Neuron (in vitro differentiated cells): Measurements from ENCODE around the gene ZDHHC7.
"Not testable (repeated sequence)": the region's sequence is repeated elsewhere in the genome, so short reads cannot be mapped to it uniquely, and the experiment has no call there.

Source experiments
- H2AFZ ChIP-seq: one replicate; pipeline ENCODE4 v1.6.1; 2013; ENCODE audit warnings: low read depth, mild to moderate bottlenecking, inconsistent platforms, low read length, moderate library complexity
- H3K27me3 ChIP-seq: one replicate; pipeline ENCODE4 v1.6.1; 2013; ENCODE audit warnings: low read length; ENCODE audit not compliant: insufficient read depth
- H3K36me3 ChIP-seq: one replicate; pipeline ENCODE4 v1.6.1; 2013; ENCODE audit warnings: low read length; ENCODE audit not compliant: insufficient read depth
- H3K4me1 ChIP-seq: one replicate; pipeline ENCODE4 v1.6.1; 2013; ENCODE audit warnings: low read length; ENCODE audit not compliant: insufficient read depth
- H3K4me3 ChIP-seq: 2 replicates; pipeline ENCODE4 v1.5.1; 2013; ENCODE audit warnings: mild to moderate bottlenecking, low read length, moderate library complexity
- H3K9me3 ChIP-seq: one replicate; pipeline ENCODE4 v1.6.1; 2013; ENCODE audit warnings: low read length

ZDHHC7 gene, protein sequence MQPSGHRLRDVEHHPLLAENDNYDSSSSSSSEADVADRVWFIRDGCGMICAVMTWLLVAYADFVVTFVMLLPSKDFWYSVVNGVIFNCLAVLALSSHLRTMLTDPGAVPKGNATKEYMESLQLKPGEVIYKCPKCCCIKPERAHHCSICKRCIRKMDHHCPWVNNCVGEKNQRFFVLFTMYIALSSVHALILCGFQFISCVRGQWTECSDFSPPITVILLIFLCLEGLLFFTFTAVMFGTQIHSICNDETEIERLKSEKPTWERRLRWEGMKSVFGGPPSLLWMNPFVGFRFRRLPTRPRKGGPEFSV

DNA sequence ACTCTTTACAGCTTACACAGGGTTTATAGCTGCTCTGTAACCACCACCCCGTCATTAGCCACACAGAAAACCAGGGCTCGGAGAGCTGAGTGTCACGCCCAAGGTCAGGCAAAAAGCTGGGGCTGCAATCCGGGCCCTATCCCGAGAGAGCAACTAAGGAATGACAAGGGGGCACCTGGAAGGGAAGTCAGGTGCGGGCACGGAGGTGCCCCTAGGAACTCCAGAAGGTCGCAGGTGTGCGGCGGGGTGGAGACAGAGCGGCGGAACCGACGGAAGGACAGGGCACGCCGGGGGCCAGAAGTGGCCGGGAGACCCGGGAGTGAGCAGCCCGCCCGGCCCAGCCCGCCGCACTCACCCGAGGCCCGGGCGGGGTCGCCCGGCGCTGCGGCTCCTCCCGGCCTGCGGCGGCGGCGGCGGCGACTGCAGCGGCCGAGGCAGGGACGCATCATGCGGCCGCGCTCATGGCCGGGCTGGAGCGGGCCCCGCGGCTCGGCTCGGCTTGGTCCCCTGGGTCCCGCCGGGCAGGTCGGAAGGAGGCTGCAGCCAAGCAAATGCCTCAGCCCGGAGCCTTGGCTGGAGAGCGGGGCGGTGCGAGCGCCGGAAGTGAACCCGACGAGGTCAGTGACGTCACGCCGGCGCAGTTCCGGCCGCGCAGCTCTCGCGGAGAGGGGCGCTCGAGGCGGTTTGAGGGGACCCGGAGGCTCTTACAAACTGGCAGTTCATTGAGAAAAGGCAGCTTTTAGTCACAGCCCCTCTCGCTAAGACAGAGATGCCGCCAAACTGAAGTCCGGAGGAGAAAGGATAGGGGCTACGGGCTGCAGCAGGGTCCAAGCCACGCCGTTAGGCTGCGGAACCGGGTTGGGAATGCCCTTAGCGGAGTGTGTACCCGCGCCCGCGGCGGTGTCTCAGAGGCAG is at the start of gene ZDHHC7:
TSS of gene ZDHHC7 (minus strand) at position 605 of the 915 bp plus-strand sequence. CDS start 20,917 bp downstream, outside the sequence.
- Histone ChIP-seq H3K9me3 (no peaks in the 10 kb centered on the region), H2AFZ (peak within 1 kb of the TSS; percentile 69), H3K4me1 (peaks cover 10% of the 10 kb centered on the region), H3K36me3 (no peaks in the 10 kb centered on the region), H3K27me3 (no peaks in the 10 kb centered on the region), H3K4me3 (peak within 1 kb of the TSS; percentile 87)

DNA sequence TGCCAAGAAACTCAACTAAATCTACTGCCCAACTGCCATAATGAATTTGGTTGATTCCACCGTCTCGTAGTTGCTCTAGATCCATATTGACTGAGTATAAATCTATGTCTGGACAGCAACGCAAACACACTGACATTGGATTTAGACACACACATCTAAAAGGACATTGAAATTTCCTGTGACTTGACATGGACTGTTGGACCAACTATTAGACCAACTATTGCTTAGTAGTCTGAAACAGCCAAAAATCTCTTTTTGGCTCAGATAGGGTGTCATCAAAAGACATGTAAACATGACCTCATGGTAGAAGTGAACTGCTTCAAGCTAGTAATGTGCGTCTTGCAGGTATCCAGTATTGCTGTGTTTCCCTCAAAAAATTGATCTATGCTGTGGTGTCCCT is 47.6 kb upstream of the ZDHHC7 start:
- no peaks in the 10 kb centered on the region for H3K36me3 ChIP-seq
- peaks cover 22% of the 10 kb centered on the region for H3K4me1 ChIP-seq
- no peaks in the 10 kb centered on the region for H3K9me3 ChIP-seq

DNA sequence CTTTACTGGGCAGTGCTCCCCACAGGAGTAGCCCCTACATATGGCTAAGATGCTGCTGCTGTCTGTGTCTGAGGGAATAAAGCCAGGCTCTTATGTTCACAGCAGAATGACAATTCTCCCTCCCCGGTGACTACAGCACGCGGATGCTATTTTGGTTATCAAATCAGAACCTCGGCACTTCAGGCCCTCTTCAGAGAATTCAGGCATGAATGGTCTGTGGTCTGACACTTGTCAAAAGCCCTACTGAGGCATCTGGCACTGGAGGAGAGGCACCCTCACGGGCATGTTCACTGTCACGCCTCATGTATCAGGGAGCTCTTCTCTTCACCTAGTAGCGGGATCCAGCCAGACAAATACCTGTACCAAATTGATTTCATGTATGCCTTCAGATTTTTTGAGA is 46.6 kb upstream of the ZDHHC7 start:
- Histone ChIP-seq H2AFZ (no peak overlapping the region), H3K27me3 (no peaks in the 10 kb centered on the region), H3K4me1 (peaks cover 20% of the 10 kb centered on the region), H3K4me3 (no peak overlapping the region), H3K36me3 (no peaks in the 10 kb centered on the region), H3K9me3 (no peaks in the 10 kb centered on the region)

More for the DNA sequence above, 47.6 kb upstream of the ZDHHC7 start:
- H2AFZ ChIP-seq, result no peak overlapping the region
- H3K27me3 ChIP-seq, result no peaks in the 10 kb centered on the region
- no peak overlapping the region for H3K4me3 ChIP-seq

- H3K27me3 ChIP-seq, result no peaks in the 10 kb centered on the region
- H3K4me3 ChIP-seq, result no peak overlapping the region
- H2AFZ ChIP-seq, result no peak overlapping the region
- no peaks in the 10 kb centered on the region for H3K36me3 ChIP-seq
- H3K4me1 ChIP-seq, result peaks cover 16% of the 10 kb centered on the region
- H3K9me3 ChIP-seq, result no peaks in the 10 kb centered on the region
Measured at GRCh38 chr16:85057212-85057889, 46.0 kb upstream of the ZDHHC7 start.

- no peaks in the 10 kb centered on the region for H3K9me3 ChIP-seq
- H3K4me3 ChIP-seq, result no peak overlapping the region
- no peak overlapping the region for H2AFZ ChIP-seq
- H3K27me3 ChIP-seq, result no peaks in the 10 kb centered on the region
- no peaks in the 10 kb centered on the region for H3K36me3 ChIP-seq
- H3K4me1 ChIP-seq, result peaks cover 16% of the 10 kb centered on the region
Measured at GRCh38 chr16:85056211-85056748, 44.9 kb upstream of the ZDHHC7 start.

DNA sequence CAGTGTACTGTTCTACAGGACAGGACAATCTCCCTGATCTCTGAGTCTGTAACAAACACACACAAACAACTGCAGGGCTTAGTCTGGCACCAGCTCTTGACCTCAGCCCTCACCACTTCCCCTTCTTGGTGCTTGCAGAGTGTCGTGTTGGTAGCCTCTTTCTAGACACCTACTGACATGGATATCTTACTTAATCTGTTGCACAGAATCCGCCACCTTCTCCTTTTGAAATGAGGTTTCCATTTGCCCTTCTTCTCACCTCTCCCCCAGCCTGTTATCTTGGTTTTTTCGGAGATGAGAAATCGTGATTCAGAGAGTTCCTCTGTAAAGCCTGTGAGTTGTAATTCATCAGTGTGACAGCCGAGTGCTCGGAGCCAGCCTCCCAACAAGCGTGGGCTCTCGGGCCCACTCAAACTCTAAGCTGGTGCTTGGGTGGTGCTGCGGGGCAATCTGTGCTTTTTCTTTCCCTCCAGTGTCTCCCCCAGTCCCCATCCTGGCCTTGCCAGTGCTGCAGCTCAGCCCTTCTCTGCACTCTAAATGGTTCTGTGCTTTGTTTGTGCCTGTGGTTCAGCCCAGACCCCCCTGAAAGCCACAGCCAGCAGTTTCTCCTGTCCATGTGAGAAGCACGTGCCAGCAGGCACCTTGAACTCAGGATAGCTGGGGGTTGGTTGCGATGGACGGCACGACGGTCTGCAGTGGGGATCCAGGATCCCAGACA is 44.3 kb upstream of the ZDHHC7 start:
- Histone ChIP-seq H3K4me1 (peaks cover 16% of the 10 kb centered on the region), H3K4me3 (no peak overlapping the region), H3K9me3 (no peaks in the 10 kb centered on the region), H3K36me3 (no peaks in the 10 kb centered on the region), H3K27me3 (no peaks in the 10 kb centered on the region), H2AFZ (no peak overlapping the region)

- no peaks in the 10 kb centered on the region for H3K9me3 ChIP-seq
- peaks cover 16% of the 10 kb centered on the region for H3K4me1 ChIP-seq
- H3K27me3 ChIP-seq, result no peaks in the 10 kb centered on the region
- H2AFZ ChIP-seq, result no peak overlapping the region
- no peak overlapping the region for H3K4me3 ChIP-seq
- H3K36me3 ChIP-seq, result no peaks in the 10 kb centered on the region
Measured at GRCh38 chr16:85054948-85055492, 43.7 kb upstream of the ZDHHC7 start.

GRCh38 chr16:85054321-85054720 is 43.0 kb upstream of the ZDHHC7 start:
- H2AFZ ChIP-seq, H3K9me3 ChIP-seq, H3K4me3 ChIP-seq, H3K36me3 ChIP-seq, H3K27me3 ChIP-seq: not testable (repeated sequence)
- H3K4me1 ChIP-seq, result peaks cover 16% of the 10 kb centered on the region

- peaks cover 10% of the 10 kb centered on the region for H3K4me1 ChIP-seq
- no peaks in the 10 kb centered on the region for H3K36me3 ChIP-seq
- no peaks in the 10 kb centered on the region for H3K9me3 ChIP-seq
- H3K4me3 ChIP-seq, result no peak overlapping the region
- H2AFZ ChIP-seq, result no peak overlapping the region
- no peaks in the 10 kb centered on the region for H3K27me3 ChIP-seq
Measured at GRCh38 chr16:85052536-85052935, 41.2 kb upstream of the ZDHHC7 start.

- H3K4me3 ChIP-seq, result no peak overlapping the region
- H3K9me3 ChIP-seq, result no peaks in the 10 kb centered on the region
- H2AFZ ChIP-seq, result no peak overlapping the region
- H3K4me1 ChIP-seq, result peaks cover 7% of the 10 kb centered on the region
- no peaks in the 10 kb centered on the region for H3K36me3 ChIP-seq
- no peaks in the 10 kb centered on the region for H3K27me3 ChIP-seq
Measured at GRCh38 chr16:85051683-85052082, 40.3 kb upstream of the ZDHHC7 start.

DNA sequence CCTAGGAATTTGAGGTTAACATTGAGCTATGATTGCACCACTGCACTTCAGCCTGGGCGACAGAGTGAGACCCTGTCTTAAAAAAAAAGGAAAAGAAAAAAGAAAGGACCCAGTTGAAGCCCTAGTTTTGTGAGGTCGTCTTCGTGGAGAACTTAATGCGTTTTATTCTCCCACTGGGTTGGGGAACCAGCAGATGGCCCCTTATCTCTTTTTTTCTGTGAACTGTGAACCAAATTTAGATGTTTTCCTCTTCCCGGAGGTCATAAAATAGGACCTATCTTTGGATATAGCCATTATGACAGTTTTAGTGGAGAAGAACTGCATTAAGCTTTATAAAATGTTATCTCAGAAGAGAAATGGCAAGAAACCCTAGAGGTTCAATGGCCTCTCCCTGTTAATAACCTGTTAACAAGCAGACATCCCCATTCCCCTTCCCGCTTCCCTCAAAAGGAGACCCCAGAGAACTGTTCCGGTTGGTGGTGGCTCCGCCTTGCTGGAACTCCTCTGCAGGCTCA is 39.8 kb upstream of the ZDHHC7 start:
- H3K36me3 ChIP-seq, result no peaks in the 10 kb centered on the region

GRCh38 chr16:85049706-85050305 is 38.5 kb upstream of the ZDHHC7 start:
- Histone ChIP-seq H3K27me3 (no peaks in the 10 kb centered on the region), H3K36me3 (no peaks in the 10 kb centered on the region), H3K9me3 (no peaks in the 10 kb centered on the region), H2AFZ (no peak overlapping the region), H3K4me1 (no peaks in the 10 kb centered on the region), H3K4me3 (no peak overlapping the region)

More for the DNA sequence above, 39.8 kb upstream of the ZDHHC7 start:
- H3K9me3 ChIP-seq, result no peaks in the 10 kb centered on the region
- H3K4me1 ChIP-seq, result peaks cover 4% of the 10 kb centered on the region
- H3K4me3 ChIP-seq, result no peak overlapping the region
- H3K27me3 ChIP-seq, result no peaks in the 10 kb centered on the region
- no peak overlapping the region for H2AFZ ChIP-seq
